Measurements from ENCODE around the gene PYY. TPM values are rescaled to one million over a fixed set of nuclear protein-coding genes. Genes with fewer than 3 reads are reported as not detected.
"Not testable (repeated sequence)": the region's sequence is repeated elsewhere in the genome, so short reads cannot be mapped to it uniquely, and the experiment has no call there.

PYY gene
- total RNA-seq, 4 donors from 2014 or later = not detected

GRCh38 chr17:43946781-43947180, 7.0 kb downstream of the PYY start:
- 62% methylated on average over 4 of the region's 4 CpGs for WGBS

GRCh38 chr17:43945074-43945829, 8.5 kb downstream of the PYY start:
- no peak overlapping the region for H3K4me3 ChIP-seq
- TF ChIP-seq EP300 (IDR thresholded peaks at IDR 0.05) (no peak), POLR2A (IDR thresholded peaks at IDR 0.05) (no peak), POLR2AphosphoS5 (IDR thresholded peaks at IDR 0.05) (no peak), CTCF (IDR thresholded peaks at IDR 0.05) (no peak)
- peaks cover 16% of the 10 kb centered on the region for H3K27me3 ChIP-seq
- no peak overlapping the region for H3K27ac ChIP-seq
- no peaks in the 10 kb centered on the region for H3K4me1 ChIP-seq
- no peaks in the 10 kb centered on the region for H3K36me3 ChIP-seq
- H3K9me3 ChIP-seq = no peaks in the 10 kb centered on the region
- WGBS = 78% methylated on average over 12 of the region's 12 CpGs
- no peak for DNase-seq (ENCODE audit: low spot score in 2 of 2)

More at GRCh38 chr17:43946781-43947180, 7.0 kb downstream of the PYY start:
- DNase-seq (ENCODE audit: low spot score in 2 of 2) = no peak
- Histone ChIP-seq H3K4me1 (no peaks in the 10 kb centered on the region), H3K36me3 (no peaks in the 10 kb centered on the region), H3K9me3 (no peaks in the 10 kb centered on the region), H3K27me3 (peaks cover 31% of the 10 kb centered on the region), H3K27ac (no peak overlapping the region), H3K4me3 (no peak overlapping the region)
- no peak for TF ChIP-seq CTCF (IDR thresholded peaks at IDR 0.05)
- no peak for TF ChIP-seq EP300 (IDR thresholded peaks at IDR 0.05)
- no peak for TF ChIP-seq POLR2AphosphoS5 (IDR thresholded peaks at IDR 0.05)
- no peak for TF ChIP-seq POLR2A (IDR thresholded peaks at IDR 0.05)

DNA sequence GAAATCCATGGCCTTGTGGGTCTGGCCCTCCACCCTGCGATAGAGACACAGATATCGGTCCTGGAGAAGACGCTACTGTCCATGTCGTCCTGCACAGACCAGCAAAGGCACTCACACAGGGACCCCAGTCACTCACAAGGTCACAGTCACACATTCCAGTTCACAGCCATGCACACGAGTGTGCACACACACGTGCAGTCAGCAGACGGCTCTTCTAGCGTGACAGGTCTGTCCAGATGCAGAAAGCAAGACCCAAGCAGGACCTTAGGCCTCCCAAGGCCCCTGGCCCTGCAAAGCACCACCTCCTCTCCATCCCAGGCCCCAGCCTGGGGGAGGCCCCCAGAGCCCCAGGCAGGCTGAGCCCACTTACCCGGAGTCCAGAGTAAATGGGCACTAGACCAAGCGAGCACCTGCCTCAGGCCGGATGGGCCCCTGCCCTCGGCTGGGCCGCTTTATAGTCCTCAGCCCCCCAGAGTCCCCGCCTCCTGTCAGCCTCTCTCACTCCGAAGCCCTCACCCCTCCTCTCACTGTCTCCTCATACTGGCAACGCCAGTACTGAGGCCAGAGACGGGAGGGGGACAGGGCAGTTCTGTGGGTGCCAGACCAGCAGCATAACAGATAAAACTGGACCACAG, 11.6 kb downstream of the PYY start, which contains the start of gene PPY:
Gene PPY (minus strand): TSS at position 426 of the 635 bp plus-strand sequence. CDS start 822 bp downstream, outside the sequence.
- Histone ChIP-seq H3K4me1 (peaks cover 9% of the 10 kb centered on the region), H3K36me3 (no peaks in the 10 kb centered on the region), H3K4me3 (no peak within 1 kb of the TSS), H3K27me3 (peaks cover 23% of the 10 kb centered on the region), H3K27ac (no peak within 1 kb of the TSS), H3K9me3 (no peaks in the 10 kb centered on the region)
- TF ChIP-seq CTCF (IDR thresholded peaks at IDR 0.05) (no peak), POLR2AphosphoS5 (IDR thresholded peaks at IDR 0.05) (no peak), EP300 (IDR thresholded peaks at IDR 0.05) (no peak), POLR2A (IDR thresholded peaks at IDR 0.05) (no peak)
- WGBS = 87% methylated on average over 14 of the region's 17 CpGs
- no peak for DNase-seq (ENCODE audit: low spot score in 2 of 2)

DNA sequence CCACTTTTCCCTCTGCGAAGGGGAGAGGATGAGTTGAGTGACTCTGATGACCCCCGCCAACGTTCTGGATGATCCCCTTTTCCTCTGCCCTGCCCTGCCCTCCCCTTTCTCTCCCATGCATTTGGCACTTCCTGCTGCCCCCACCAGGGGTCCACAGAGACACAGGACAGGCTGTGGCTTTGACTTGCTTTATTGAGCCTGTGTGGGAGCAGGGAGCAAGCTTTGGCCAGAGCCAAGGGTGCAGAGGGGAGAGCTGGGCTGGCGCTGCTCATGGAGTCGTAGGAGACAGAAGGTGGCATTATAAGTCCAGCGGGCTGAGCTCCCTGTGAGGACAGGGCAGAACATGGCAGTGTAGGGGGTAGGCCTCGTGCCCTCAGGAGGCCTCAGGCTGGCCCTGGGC, 13.1 kb downstream of the PYY start:
- Histone ChIP-seq H3K27ac (no peak overlapping the region), H3K36me3 (no peaks in the 10 kb centered on the region), H3K4me1 (peaks cover 9% of the 10 kb centered on the region), H3K9me3 (no peaks in the 10 kb centered on the region), H3K4me3 (no peak overlapping the region), H3K27me3 (peaks cover 23% of the 10 kb centered on the region)
- TF ChIP-seq POLR2A (IDR thresholded peaks at IDR 0.05) = no peak
- TF ChIP-seq CTCF (IDR thresholded peaks at IDR 0.05) = peak in 1 of 2 donors; percentile 26
- no peak for DNase-seq (ENCODE audit: low spot score in 2 of 2)
- WGBS = 73% methylated on average over 5 of the region's 7 CpGs

DNA sequence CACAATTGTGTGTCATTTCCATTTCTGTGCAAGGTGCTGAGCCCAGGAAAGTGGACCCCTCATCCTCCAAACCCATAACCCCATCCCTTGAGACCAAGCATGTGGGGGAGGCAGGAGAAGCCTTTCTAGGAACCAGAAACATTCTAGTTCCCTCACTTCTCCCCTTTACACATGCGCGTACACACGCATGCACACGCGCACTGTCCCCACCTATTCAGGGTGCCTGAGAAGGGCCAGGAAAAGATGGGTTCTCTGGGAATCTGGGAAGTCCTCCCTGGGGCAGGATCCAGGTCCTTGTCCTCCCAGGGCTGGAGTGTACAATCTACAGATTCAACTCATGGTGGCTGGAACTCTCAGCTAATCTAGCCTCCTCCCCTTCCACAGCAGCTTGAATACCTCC, 13.9 kb downstream of the PYY start:
- Histone ChIP-seq H3K4me1 (peaks cover 9% of the 10 kb centered on the region), H3K9me3 (no peaks in the 10 kb centered on the region), H3K27ac (no peak overlapping the region), H3K36me3 (no peaks in the 10 kb centered on the region), H3K4me3 (no peak overlapping the region), H3K27me3 (peaks cover 23% of the 10 kb centered on the region)
- DNase-seq (ENCODE audit: low spot score in 2 of 2) = no peak
- TF ChIP-seq CTCF (IDR thresholded peaks at IDR 0.05) (no peak), POLR2A (IDR thresholded peaks at IDR 0.05) (no peak), EP300 (IDR thresholded peaks at IDR 0.05) (no peak), POLR2AphosphoS5 (IDR thresholded peaks at IDR 0.05) (no peak)
- 94% methylated on average over 5 of the region's 5 CpGs for WGBS

GRCh38 chr17:43939452-43939851, 14.3 kb downstream of the PYY start:
- not testable (repeated sequence) for H3K9me3 ChIP-seq; H3K4me3 ChIP-seq; H3K36me3 ChIP-seq; H3K27ac ChIP-seq; H3K4me1 ChIP-seq; DNase-seq (ENCODE audit: low spot score in 2 of 2)
- H3K27me3 ChIP-seq = peaks cover 27% of the 10 kb centered on the region
- WGBS = 97% methylated on average over 3 of the region's 3 CpGs

Measured in suprapubic skin (tissue), 4 donors.